ENCODE measurements around the gene TAF11L8. TPM values are rescaled to one million over a fixed set of nuclear protein-coding genes. Genes with fewer than 3 reads are reported as not detected.

TAF11L8 gene
- total and polyA plus RNA-seq, 11 donors = not detected

Other genes starting within 250 kb of the TAF11L8 start
- not detected for gene TAF11L2, start 92.7 kb downstream of the TAF11L8 start, total RNA-seq
- gene TAF11L2, start 92.7 kb downstream of the TAF11L8 start, polyA plus RNA-seq = not detected
- gene TAF11L3, start 72.6 kb downstream of the TAF11L8 start, total RNA-seq = not detected
- gene TAF11L3, start 72.6 kb downstream of the TAF11L8 start, polyA plus RNA-seq = not detected
- gene TAF11L4, start 69.2 kb downstream of the TAF11L8 start, total RNA-seq = not detected
- gene TAF11L4, start 69.2 kb downstream of the TAF11L8 start, polyA plus RNA-seq = not detected
- not detected for gene TAF11L5, start 65.7 kb downstream of the TAF11L8 start, total RNA-seq
- not detected for gene TAF11L5, start 65.7 kb downstream of the TAF11L8 start, polyA plus RNA-seq
- gene TAF11L6, start 62.3 kb downstream of the TAF11L8 start, total RNA-seq = not detected
- not detected for gene TAF11L6, start 62.3 kb downstream of the TAF11L8 start, polyA plus RNA-seq
- gene TAF11L7, start 5.2 kb downstream of the TAF11L8 start, total RNA-seq = not detected
- gene TAF11L7, start 5.2 kb downstream of the TAF11L8 start, polyA plus RNA-seq = not detected
- not detected for gene TAF11L9, start 3.4 kb upstream of the TAF11L8 start, total RNA-seq
- gene TAF11L9, start 3.4 kb upstream of the TAF11L8 start, polyA plus RNA-seq = not detected
- gene TAF11L10, start 6.9 kb upstream of the TAF11L8 start, total RNA-seq = not detected
- not detected for gene TAF11L10, start 6.9 kb upstream of the TAF11L8 start, polyA plus RNA-seq
- gene TAF11L11, start 13.2 kb upstream of the TAF11L8 start, total RNA-seq = not detected
- gene TAF11L11, start 13.2 kb upstream of the TAF11L8 start, polyA plus RNA-seq = not detected
- not detected for gene TAF11L12, start 19.4 kb upstream of the TAF11L8 start, total RNA-seq
- gene TAF11L12, start 19.4 kb upstream of the TAF11L8 start, polyA plus RNA-seq = not detected
- gene TAF11L13, start 41.1 kb upstream of the TAF11L8 start, total RNA-seq = not detected
- not detected for gene TAF11L13, start 41.1 kb upstream of the TAF11L8 start, polyA plus RNA-seq
- gene TAF11L14, start 43.5 kb upstream of the TAF11L8 start, total RNA-seq = not detected
- gene TAF11L14, start 43.5 kb upstream of the TAF11L8 start, polyA plus RNA-seq = not detected

Measured in heart left ventricle (tissue), 11 donors.